Stimulated activated CD8-positive, alpha-beta memory T cell treated with anti-CD3 and anti-CD28 coated beads, Interleukin-7, amount 100 ng/mL, for 4 hours (primary cell): ENCODE measurements around the gene SEMA4D.

ENCODE experiments used
- DNase-seq, 2 donors: peaks; one replicate each; pipeline ENCODE4 v3.0.0-alpha.2; 2020; ENCODE audit warnings: low read depth in 2 of 2

Gene SEMA4D

GRCh38 chr9:89501311-89501898 is 3.5 kb upstream of the SEMA4D start:
- no peak for DNase-seq

GRCh38 chr9:89500008-89500407 is 2.1 kb upstream of the SEMA4D start:
- DNase-seq = no peak

GRCh38 chr9:89498852-89499480 is 1.1 kb upstream of the SEMA4D start:
- peak in 1 of 2 donors; percentile 47 for DNase-seq

- no peak for DNase-seq
Observed at GRCh38 chr9:89497257-89497963, 503 bp downstream of the SEMA4D start.

GRCh38 chr9:89496645-89497256 is 1.2 kb downstream of the SEMA4D start:
- no peak for DNase-seq

GRCh38 chr9:89495824-89496560 is 1.9 kb downstream of the SEMA4D start:
- no peak for DNase-seq

GRCh38 chr9:89494199-89494598 is 3.7 kb downstream of the SEMA4D start:
- DNase-seq = no peak

- no peak for DNase-seq
Observed at GRCh38 chr9:89493671-89494070, 4.2 kb downstream of the SEMA4D start.

- no peak for DNase-seq
Observed at GRCh38 chr9:89493181-89493580, 4.7 kb downstream of the SEMA4D start.

- no peak for DNase-seq
Observed at GRCh38 chr9:89492586-89492985, 5.3 kb downstream of the SEMA4D start.

- no peak for DNase-seq
Observed at GRCh38 chr9:89491694-89492093, 6.2 kb downstream of the SEMA4D start.

- no peak for DNase-seq
Observed at GRCh38 chr9:89489548-89490530, 8.1 kb downstream of the SEMA4D start.

- DNase-seq = no peak
Observed at GRCh38 chr9:89488936-89489335, 9.0 kb downstream of the SEMA4D start.

GRCh38 chr9:89488131-89488530 is 9.8 kb downstream of the SEMA4D start:
- DNase-seq = no peak

- DNase-seq = no peak
Observed at GRCh38 chr9:89486681-89487080, 11.2 kb downstream of the SEMA4D start.

GRCh38 chr9:89484475-89485404 is 13.2 kb downstream of the SEMA4D start:
- no peak for DNase-seq

GRCh38 chr9:89483592-89484474 is 14.1 kb downstream of the SEMA4D start:
- DNase-seq = peak in 1 of 2 donors; percentile 66

- DNase-seq = no peak
Observed at GRCh38 chr9:89482901-89483361, 15.0 kb downstream of the SEMA4D start.
